Right lobe of liver (tissue), 4 donors: ENCODE data around the gene OTUD6A.

Experiments used
- CTCF ChIP-seq, 4 donors: fragments of 200-600 bp in 3 of 4; fragments of 450-650 bp in 1 of 4; IDR thresholded peaks; one replicate each; pipeline versions ENCODE4 v1.5.1 to v1.8.0; 2016 to 2022; ENCODE audit warnings: antibody characterized with exemption in 4 of 4, mild to moderate bottlenecking in 2 of 4
- POLR2A ChIP-seq: fragments of 450-650 bp; IDR thresholded peaks from one replicate; pipeline ENCODE4 v1.6.1; 2017; ENCODE audit warnings: antibody characterized with exemption, mild to moderate bottlenecking
- donor health status: DM: no; HTN: no; CAD: no.
- donor health status: DM: no; HTN: no; CAD: no.
- donor health status: DM: no; HTN: yes; CAD: no.

GRCh38 chrX:70012756-70013155 lies 49.5 kb upstream of the OTUD6A start:
- TF ChIP-seq POLR2A (no peak), CTCF (IDR thresholded peaks at IDR 0.05) (no peak)
